GM21786 (cell line): ENCODE results near the gene PWP2.
"Not testable (repeated sequence)": the region's sequence is repeated elsewhere in the genome, so short reads cannot be mapped to it uniquely, and the experiment has no call there.

ENCODE experiments used
- ATAC-seq: cut with Tn5 transposase; IDR thresholded peaks from one replicate; pipeline ENCODE4 v1.9.1; 2021; ENCODE audit not compliant: unreplicated experiment

PWP2 gene

GRCh38 chr21:44082648-44083440 lies 24.4 kb upstream of the PWP2 start:
- no peak for ATAC-seq

GRCh38 chr21:44083631-44084291 lies 23.4 kb upstream of the PWP2 start:
- ATAC-seq: no peak

- no peak for ATAC-seq
Observed at GRCh38 chr21:44084496-44085241, 22.5 kb upstream of the PWP2 start.

GRCh38 chr21:44085491-44086321 lies 21.5 kb upstream of the PWP2 start:
- ATAC-seq: no peak

- ATAC-seq: no peak
Observed at GRCh38 chr21:44086636-44087425, 20.4 kb upstream of the PWP2 start.

GRCh38 chr21:44087426-44088400 lies 19.5 kb upstream of the PWP2 start:
- no peak for ATAC-seq

DNA sequence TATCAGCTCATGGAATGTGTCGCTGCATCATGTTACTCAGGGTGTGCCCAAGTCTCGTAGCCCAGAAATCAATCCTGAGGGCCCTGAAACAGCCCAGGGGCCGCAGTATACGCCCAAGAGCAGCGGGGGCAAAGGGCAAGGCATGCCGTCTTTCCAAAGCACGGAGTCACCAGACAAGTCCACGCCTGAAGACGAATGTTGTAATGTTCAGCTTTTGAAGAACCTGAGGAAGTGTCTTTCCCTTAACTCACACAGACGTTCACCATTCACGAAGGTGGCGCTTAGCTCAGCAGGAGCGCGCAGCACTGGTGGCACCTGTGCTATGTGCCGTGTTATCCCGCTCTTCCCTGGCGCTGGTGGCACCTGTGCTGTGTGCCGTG lies 18.8 kb upstream of the PWP2 start:
- no peak for ATAC-seq

GRCh38 chr21:44089001-44089911 lies 17.9 kb upstream of the PWP2 start:
- no peak for ATAC-seq

GRCh38 chr21:44090325-44090724 lies 16.9 kb upstream of the PWP2 start:
- ATAC-seq: no peak

DNA sequence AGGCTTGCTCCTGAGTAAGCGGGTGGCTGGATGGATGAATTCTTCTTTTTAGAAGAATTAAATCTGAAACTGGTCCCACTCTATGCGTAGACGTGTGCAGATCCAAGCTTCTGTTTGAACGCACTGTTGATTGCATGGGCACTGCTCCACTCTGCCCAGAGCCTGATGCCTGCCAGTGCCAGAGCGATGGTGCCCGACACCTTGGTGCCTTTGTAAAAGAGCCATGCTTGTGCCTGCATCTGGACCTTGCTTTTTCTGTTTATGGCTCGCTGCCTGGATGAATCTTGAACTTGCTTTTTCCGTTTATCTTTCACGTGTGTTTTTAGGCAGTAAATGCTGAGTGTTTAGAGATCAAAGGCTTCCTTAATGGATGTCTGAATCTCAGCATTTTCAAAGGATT lies 15.0 kb upstream of the PWP2 start:
- ATAC-seq: no peak

- ATAC-seq: no peak
Observed at GRCh38 chr21:44093761-44094160, 13.4 kb upstream of the PWP2 start.

GRCh38 chr21:44094832-44095231 lies 12.4 kb upstream of the PWP2 start:
- ATAC-seq: no peak

- not testable (repeated sequence) for ATAC-seq
Observed at GRCh38 chr21:44098507-44098906, 8.7 kb upstream of the PWP2 start.

GRCh38 chr21:44098964-44099363 lies 8.2 kb upstream of the PWP2 start:
- ATAC-seq: not testable (repeated sequence)

- not testable (repeated sequence) for ATAC-seq
Observed at GRCh38 chr21:44107589-44107988, 390 bp downstream of the PWP2 start.

DNA sequence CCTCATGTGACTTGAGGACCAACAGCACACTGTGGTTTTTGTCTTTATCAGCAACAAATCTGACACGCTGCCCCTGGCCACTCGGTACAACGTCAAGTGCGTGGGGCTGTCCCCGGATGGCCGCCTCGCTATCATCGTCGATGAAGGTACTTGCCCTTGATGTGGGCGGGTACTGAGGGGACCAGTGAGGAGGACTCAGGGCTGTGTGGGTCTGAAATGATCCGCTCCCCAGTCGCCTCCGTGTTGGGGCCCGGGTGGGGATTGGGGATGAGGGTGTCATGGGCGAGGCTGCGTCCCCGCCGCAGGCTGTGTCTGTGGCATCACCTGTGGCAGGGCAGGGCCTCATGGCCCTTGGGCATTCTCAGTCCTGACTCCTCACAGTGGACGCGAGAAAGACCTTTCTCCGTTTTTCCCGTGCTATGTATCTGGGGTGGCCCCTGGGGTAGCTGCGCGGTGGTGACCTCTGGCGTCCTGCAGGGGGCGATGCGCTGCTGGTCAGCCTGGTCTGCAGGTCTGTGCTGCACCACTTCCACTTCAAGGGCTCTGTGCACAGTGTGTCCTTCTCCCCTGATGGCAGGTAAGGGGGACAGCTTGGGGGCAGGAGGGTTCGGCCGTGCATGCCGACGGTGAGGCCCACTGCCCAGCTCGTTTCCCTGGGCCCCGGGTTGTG lies 6.6 kb downstream of the PWP2 start:
- not testable (repeated sequence) for ATAC-seq

GRCh38 chr21:44122131-44122530 lies 14.9 kb downstream of the PWP2 start:
- ATAC-seq: not testable (repeated sequence)
